ENCODE measurements around the gene MRPL37. TPM values are rescaled to one million over a fixed set of nuclear protein-coding genes. Genes with fewer than 3 reads are reported as not detected.

Gene MRPL37
- total RNA-seq, 1 experiment from 2014 or later, result 138 TPM

GRCh38 chr1:54260810-54261209, 60.8 kb downstream of the MRPL37 start:
- Histone ChIP-seq H3K9me3 (ENCODE audit: control insufficient read depth, insufficient read depth, low read depth, low read length) (no peaks in the 10 kb centered on the region), H3K36me3 (ENCODE audit: control insufficient read depth, insufficient read depth, low read length) (no peaks in the 10 kb centered on the region), H3K27me3 (ENCODE audit: control insufficient read depth, insufficient read depth, low read length) (no peaks in the 10 kb centered on the region), H3K4me1 (ENCODE audit: control insufficient read depth, insufficient read depth, low read length) (no peaks in the 10 kb centered on the region), H3K27ac (ENCODE audit: low read length) (no peak overlapping the region), H3K4me3 (ENCODE audit: low read depth in 2 of 2, low read length in 2 of 2) (no peak overlapping the region)
- BruUV-seq (replicated peaks), result no TSS peak
- in situ Hi-C loops (cut with HindIII; ENCODE audit: low pct_unique_long_range_greater_than_20kb, low sequenced_read_pairs) (no loop called here), intact Hi-C loops (cut with micrococcal nuclease; ENCODE audit: unreplicated experiment) (no loop called here)
- ChIA-PET CTCF (interaction anchor here (0.6 kb wide), 1 partner anchor 228 kb away, joined by 3 read pairs; no protein-coding TSS in a partner anchor), POLR2A (no interaction called here)
- no peak for DNase-seq (ENCODE audit: low read depth, low spot score)
- ATAC-seq, result no peak
- TF ChIP-seq CTCF (IDR thresholded peaks at IDR 0.05) (no peak), POLR2AphosphoS5 (IDR thresholded peaks at IDR 0.05; ENCODE audit: low read depth, low read length) (no peak), REST (IDR thresholded peaks at IDR 0.05; ENCODE audit: insufficient read depth in 1 of 2, low read depth in 2 of 2, low read length in 1 of 2) (no peak), SIN3A (IDR thresholded peaks at IDR 0.05; ENCODE audit: borderline replicate concordance, insufficient read depth, low read depth, low read length) (no peak), TCF7L2 (IDR thresholded peaks at IDR 0.05; ENCODE audit: low read depth, low read length) (no peak)

- Histone ChIP-seq H3K27ac (ENCODE audit: low read length) (no peak overlapping the region), H3K36me3 (ENCODE audit: control insufficient read depth, insufficient read depth, low read length) (no peaks in the 10 kb centered on the region), H3K27me3 (ENCODE audit: control insufficient read depth, insufficient read depth, low read length) (no peaks in the 10 kb centered on the region), H3K4me1 (ENCODE audit: control insufficient read depth, insufficient read depth, low read length) (no peaks in the 10 kb centered on the region), H3K4me3 (ENCODE audit: low read depth in 2 of 2, low read length in 2 of 2) (no peak overlapping the region), H3K9me3 (ENCODE audit: control insufficient read depth, insufficient read depth, low read depth, low read length) (no peaks in the 10 kb centered on the region)
- no peak for TF ChIP-seq POLR2AphosphoS5 (IDR thresholded peaks at IDR 0.05; ENCODE audit: low read depth, low read length)
- TF ChIP-seq REST (IDR thresholded peaks at IDR 0.05; ENCODE audit: insufficient read depth in 1 of 2, low read depth in 2 of 2, low read length in 1 of 2), result no peak
- no peak for TF ChIP-seq SIN3A (IDR thresholded peaks at IDR 0.05; ENCODE audit: borderline replicate concordance, insufficient read depth, low read depth, low read length)
- TF ChIP-seq CTCF (IDR thresholded peaks at IDR 0.05), result no peak
- no peak for TF ChIP-seq TCF7L2 (IDR thresholded peaks at IDR 0.05; ENCODE audit: low read depth, low read length)
- ATAC-seq (no peak), DNase-seq (ENCODE audit: low read depth, low spot score) (no peak)
- ChIA-PET CTCF (no interaction called here), POLR2A (no interaction called here)
- intact Hi-C loops (cut with micrococcal nuclease; ENCODE audit: unreplicated experiment) (no loop called here), in situ Hi-C loops (cut with HindIII; ENCODE audit: low pct_unique_long_range_greater_than_20kb, low sequenced_read_pairs) (no loop called here)
- no TSS peak for BruUV-seq (replicated peaks)
These were observed 62.3 kb downstream of the MRPL37 start for GRCh38 chr1:54262244-54262643.

All from Panc1 (cell line).